SK-N-SH (cell line): ENCODE measurements around the gene PPP1R12B. TPM values are rescaled to one million over a fixed set of nuclear protein-coding genes. Genes with fewer than 3 reads are reported as not detected.

Source experiments
- CTCF ChIA-PET: fragments of 300-600, 350-600 bp; formaldehyde crosslinking; extraction: SDS; loops from one replicate; lab custom pipeline; 2021; lab: Yijun Ruan, JAX
- POLR2A ChIA-PET: fragments of 350-600 bp; sonication (Branson Sonifier 250); formaldehyde crosslinking; extraction: SDS; loops from one replicate; lab custom pipeline; 2020; ENCODE audit warnings: antibody characterized with exemption, inconsistent platforms; lab: Yijun Ruan, JAX
- DNase-seq: peaks from one replicate; pipeline ENCODE4 v3.0.0; 2012
- H2AFZ ChIP-seq: fragments of 200-600 bp; sonication (generic); 2 replicates; pipeline ENCODE4 v1.8.1; 2016; ENCODE audit warnings: antibody characterized with exemption, mild to moderate bottlenecking, low read depth
- H3F3A ChIP-seq: fragments of 200-600 bp; sonication (generic); replicated peaks from 2 replicates; pipeline ENCODE3; 2016; ENCODE audit warnings: antibody characterized with exemption, mild to moderate bottlenecking; ENCODE audit not compliant: insufficient read depth
- H3K27ac ChIP-seq, 2 experiments: fragments of 200-500 bp in 1 of 2; fragments of 200-600 bp in 1 of 2; sonication (Bioruptor generic) in 1 of 2; sonication (generic), shearing (Covaris generic) in 1 of 2; 2 replicates each; pipeline versions ENCODE4 v1.5.1 to v1.6.1; 2014 to 2016; ENCODE audit warnings: low read depth in 2 of 2, inconsistent platforms in 1 of 2, low read length in 1 of 2, mild to moderate bottlenecking in 1 of 2, mixed read lengths in 1 of 2
- H3K27me3 ChIP-seq: fragments of 200-600 bp; sonication (generic), shearing (Covaris generic); 2 replicates; pipeline ENCODE4 v1.6.1; 2016; ENCODE audit warnings: mixed run types; ENCODE audit not compliant: insufficient read depth
- H3K36me3 ChIP-seq, 2 experiments: fragments of 200-500 bp in 1 of 2; fragments of 200-600 bp in 1 of 2; sonication (Bioruptor generic) in 1 of 2; sonication (generic) in 1 of 2; replicated peaks in 1 of 2; 2 replicates each; pipeline versions ENCODE3 to v1.5.1; 2014 to 2016; ENCODE audit warnings: low read length in 1 of 2, mild to moderate bottlenecking in 1 of 2; ENCODE audit not compliant: insufficient read depth in 2 of 2, control insufficient read depth in 1 of 2
- H3K4me1 ChIP-seq, 2 experiments: fragments of 200-500 bp in 1 of 2; fragments of 200-600 bp in 1 of 2; sonication (Bioruptor generic) in 1 of 2; sonication (generic), shearing (Covaris generic) in 1 of 2; 2 replicates each; pipeline versions ENCODE4 v1.5.1 to v1.6.1; 2014 to 2016; ENCODE audit warnings: low read depth in 1 of 2, low read length in 1 of 2, mixed run types in 1 of 2; ENCODE audit not compliant: insufficient read depth in 2 of 2, control insufficient read depth in 1 of 2
- H3K4me2 ChIP-seq: fragments of 200-600 bp; sonication (generic), shearing (Covaris generic); 2 replicates; pipeline ENCODE4 v1.6.1; 2017; ENCODE audit warnings: mixed run types
- H3K4me3 ChIP-seq, 2 experiments: fragments of 200-500 bp in 1 of 2; fragments of 200-600 bp in 1 of 2; sonication (Bioruptor generic) in 1 of 2; sonication (generic), shearing (Covaris generic) in 1 of 2; 2 replicates each; pipeline versions ENCODE4 v1.5.1 to v1.8.1; 2014 to 2016; ENCODE audit warnings: low read depth in 2 of 2, inconsistent platforms in 1 of 2, low read length in 1 of 2, mild to moderate bottlenecking in 1 of 2, mixed read lengths in 1 of 2, moderate library complexity in 1 of 2
- H3K79me2 ChIP-seq: fragments of 200-600 bp; sonication (generic); 2 replicates; pipeline ENCODE4 v1.8.1; 2017; ENCODE audit warnings: mild to moderate bottlenecking; ENCODE audit not compliant: insufficient read depth
- H3K9ac ChIP-seq: fragments of 200-600 bp; sonication (generic); 2 replicates; pipeline ENCODE4 v1.6.1; 2017; ENCODE audit warnings: mixed run types
- H3K9me2 ChIP-seq: fragments of 200-600 bp; sonication (generic); 2 replicates; pipeline ENCODE4 v1.6.1; 2017; ENCODE audit warnings: mixed run types
- H3K9me3 ChIP-seq: fragments of 200-600 bp; sonication (generic); 2 replicates; pipeline ENCODE4 v1.6.1; 2017; ENCODE audit warnings: mixed run types, mild to moderate bottlenecking, moderate library complexity
- H4K20me1 ChIP-seq: fragments of 200-600 bp; sonication (generic); 2 replicates; pipeline ENCODE4 v1.6.1; 2017; ENCODE audit warnings: mild to moderate bottlenecking, mixed run types; ENCODE audit not compliant: insufficient read depth
- CHD2 ChIP-seq: fragments of 150-350 bp; IDR thresholded peaks from 2 replicates; pipeline ENCODE4 v1.6.1; 2018; ENCODE audit warnings: low read length; ENCODE audit not compliant: partially characterized antibody
- ELF1 ChIP-seq: IDR thresholded peaks from 2 replicates; pipeline ENCODE4 v1.4.0; 2012
- EP300 ChIP-seq, 2 experiments: IDR thresholded peaks; 2 replicates each; pipeline versions ENCODE4 v1.4.0 to v1.6.1; 2012; ENCODE audit warnings: borderline replicate concordance in 1 of 2, low read depth in 1 of 2, low read length in 1 of 2
- EZH2phosphoT487 ChIP-seq: fragments of 200-600 bp; sonication (generic); IDR thresholded peaks from 2 replicates; pipeline ENCODE4 v1.6.1; 2017; ENCODE audit warnings: low read depth, mixed run types, mild to moderate bottlenecking, antibody characterized with exemption, moderate library complexity, borderline replicate concordance
- FOSL2 ChIP-seq: IDR thresholded peaks from 2 replicates; pipeline ENCODE4 v1.4.0; 2012; ENCODE audit warnings: low read depth, mild to moderate bottlenecking, moderate library complexity, borderline replicate concordance
- FOXJ3 ChIP-seq: sonication (generic); formaldehyde crosslinking; IDR thresholded peaks from 2 replicates; pipeline ENCODE4 v1.5.1; 2020; ENCODE audit warnings: mild to moderate bottlenecking, missing genetic modification reagents
- GATA2 ChIP-seq: sonication (generic); formaldehyde crosslinking; IDR thresholded peaks from 2 replicates; pipeline ENCODE4 v1.5.0; 2020; ENCODE audit warnings: mild to moderate bottlenecking, missing genetic modification reagents
- JUND ChIP-seq: IDR thresholded peaks from 2 replicates; pipeline ENCODE4 v1.4.0; 2012
- MXI1 ChIP-seq: IDR thresholded peaks from 2 replicates; pipeline ENCODE4 v1.6.1; 2012; ENCODE audit warnings: mild to moderate bottlenecking, low read depth, low read length, improper control_type of control experiment
- NFIC ChIP-seq: IDR thresholded peaks from 2 replicates; pipeline ENCODE4 v1.4.0; 2012; ENCODE audit warnings: borderline replicate concordance
- NRF1 ChIP-seq: IDR thresholded peaks from 2 replicates; pipeline ENCODE4 v1.6.1; 2012; ENCODE audit warnings: low read depth, mild to moderate bottlenecking, low read length
- POLR2AphosphoS5 ChIP-seq: IDR thresholded peaks from 2 replicates; pipeline ENCODE4 v1.6.1; 2012; ENCODE audit warnings: low read depth, low read length
- RXRA ChIP-seq: IDR thresholded peaks from 2 replicates; pipeline ENCODE4 v1.4.0; 2012; ENCODE audit warnings: low read depth, mild to moderate bottlenecking, borderline replicate concordance
- SIN3A ChIP-seq: IDR thresholded peaks from 2 replicates; pipeline ENCODE4 v1.6.1; 2012; ENCODE audit warnings: low read depth, mild to moderate bottlenecking, low read length, moderate library complexity, borderline replicate concordance
- SMC3 ChIP-seq: IDR thresholded peaks from 2 replicates; pipeline ENCODE4 v1.6.1; 2012; ENCODE audit warnings: low read depth, low read length, improper control_type of control experiment
- TCF12 ChIP-seq: IDR thresholded peaks from 2 replicates; pipeline ENCODE4 v1.4.0; 2012
- TEAD4 ChIP-seq: IDR thresholded peaks from 2 replicates; pipeline ENCODE4 v1.4.0; 2012; ENCODE audit warnings: mild to moderate bottlenecking, borderline replicate concordance; ENCODE audit not compliant: insufficient read depth
- USF1 ChIP-seq: IDR thresholded peaks from 2 replicates; pipeline ENCODE4 v1.4.0; 2012; ENCODE audit warnings: low read depth, borderline replicate concordance
- ZBTB33 ChIP-seq: IDR thresholded peaks from 2 replicates; pipeline ENCODE4 v1.4.0; 2012; ENCODE audit warnings: low read depth, borderline replicate concordance
- polyA plus RNA-seq, 3 experiments: library from polyadenylated mRNA; depleted of rRNA; stranded (reverse); fragments of >200 nt; gene quantifications; 2 replicates each; pipeline ENCODE4 v1.2.3, GENCODE V29; 2012
- TF ChIP-seq, protein P1 (sequence below): IDR thresholded peaks from 2 replicates; pipeline ENCODE4; 2012
- TF ChIP-seq, protein P2 (sequence below): fragments of 150-350 bp; IDR thresholded peaks from 2 replicates; pipeline ENCODE4 v1.6.1; 2017; ENCODE audit warnings: antibody characterized with exemption, low read length, low read depth, borderline replicate concordance
- TF ChIP-seq, protein P3 (sequence below): IDR thresholded peaks from 2 replicates; pipeline ENCODE4 v1.4.0; 2012; ENCODE audit warnings: low read depth

Gene PPP1R12B
- polyA plus RNA-seq, 1 of the 3 experiments (the other 2 are of a cell fraction) = 2.8 TPM

DNA sequence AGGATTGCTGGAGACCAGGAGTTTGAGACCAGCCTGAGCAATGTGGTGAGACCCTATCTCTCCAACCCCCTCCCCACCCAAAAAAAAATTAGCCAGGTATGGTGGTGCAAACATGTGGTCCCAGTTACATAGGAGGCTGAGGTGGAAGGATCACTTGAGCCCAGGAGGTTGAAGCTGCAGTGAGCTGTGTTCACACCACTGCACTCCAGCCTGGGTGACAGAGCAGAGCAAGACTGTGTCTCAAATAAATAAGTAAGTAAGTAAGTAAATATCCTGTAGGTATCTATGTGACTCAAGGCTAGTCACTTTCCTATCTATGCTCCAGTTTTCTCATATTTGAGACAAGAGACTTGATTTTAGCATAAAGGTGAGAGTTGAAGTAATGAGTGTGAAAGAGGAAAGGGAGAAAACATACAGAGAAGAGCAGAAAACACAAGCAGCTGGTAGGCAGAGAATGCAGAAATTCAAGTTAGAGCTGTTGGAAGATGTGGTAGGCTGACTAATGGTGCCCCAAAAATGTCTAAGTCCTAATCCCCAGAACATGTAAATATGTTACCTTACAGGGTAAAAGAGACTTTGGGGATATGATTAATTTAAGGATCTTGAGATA, 7.5 kb downstream of the PPP1R12B start (continued):
- no peak for TF ChIP-seq EZH2phosphoT487
- TF ChIP-seq, protein P1, sequence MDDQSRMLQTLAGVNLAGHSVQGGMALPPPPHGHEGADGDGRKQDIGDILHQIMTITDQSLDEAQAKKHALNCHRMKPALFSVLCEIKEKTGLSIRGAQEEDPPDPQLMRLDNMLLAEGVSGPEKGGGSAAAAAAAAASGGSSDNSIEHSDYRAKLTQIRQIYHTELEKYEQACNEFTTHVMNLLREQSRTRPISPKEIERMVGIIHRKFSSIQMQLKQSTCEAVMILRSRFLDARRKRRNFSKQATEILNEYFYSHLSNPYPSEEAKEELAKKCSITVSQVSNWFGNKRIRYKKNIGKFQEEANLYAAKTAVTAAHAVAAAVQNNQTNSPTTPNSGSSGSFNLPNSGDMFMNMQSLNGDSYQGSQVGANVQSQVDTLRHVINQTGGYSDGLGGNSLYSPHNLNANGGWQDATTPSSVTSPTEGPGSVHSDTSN = no peak
- TF ChIP-seq, protein P2, sequence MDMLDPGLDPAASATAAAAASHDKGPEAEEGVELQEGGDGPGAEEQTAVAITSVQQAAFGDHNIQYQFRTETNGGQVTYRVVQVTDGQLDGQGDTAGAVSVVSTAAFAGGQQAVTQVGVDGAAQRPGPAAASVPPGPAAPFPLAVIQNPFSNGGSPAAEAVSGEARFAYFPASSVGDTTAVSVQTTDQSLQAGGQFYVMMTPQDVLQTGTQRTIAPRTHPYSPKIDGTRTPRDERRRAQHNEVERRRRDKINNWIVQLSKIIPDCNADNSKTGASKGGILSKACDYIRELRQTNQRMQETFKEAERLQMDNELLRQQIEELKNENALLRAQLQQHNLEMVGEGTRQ = no peak
- no peak for TF ChIP-seq SMC3
- TF ChIP-seq ELF1 = no peak
- TF ChIP-seq, protein P3, sequence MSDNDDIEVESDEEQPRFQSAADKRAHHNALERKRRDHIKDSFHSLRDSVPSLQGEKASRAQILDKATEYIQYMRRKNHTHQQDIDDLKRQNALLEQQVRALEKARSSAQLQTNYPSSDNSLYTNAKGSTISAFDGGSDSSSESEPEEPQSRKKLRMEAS = no peak
- no peak for TF ChIP-seq FOXJ3
- TF ChIP-seq MXI1 = no peak
- TF ChIP-seq CHD2 = no peak
- no peak for TF ChIP-seq GATA2 (CRISPR knock-in tag)

DNA sequence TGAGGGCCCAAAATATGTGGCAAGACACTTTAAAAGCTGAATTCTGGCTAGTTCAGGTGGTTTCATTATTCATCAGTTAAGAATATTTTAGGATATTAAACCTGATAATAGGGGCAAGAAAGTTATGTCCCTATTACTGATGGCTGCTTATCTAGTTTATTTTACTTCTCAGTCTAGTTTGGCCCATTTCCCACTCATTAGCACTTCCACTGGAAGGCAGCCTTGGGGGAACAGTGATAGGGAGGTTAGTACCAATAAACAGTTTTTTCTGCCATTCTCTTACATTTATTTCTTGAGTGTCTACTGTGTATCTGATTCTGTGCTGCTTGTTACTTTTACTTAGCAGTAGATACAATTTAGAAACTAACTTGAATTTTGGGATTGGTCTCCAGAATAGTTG, 9.0 kb downstream of the PPP1R12B start:
- Histone ChIP-seq H3K9me2 (no peaks in the 10 kb centered on the region), H3K9me3 (no peaks in the 10 kb centered on the region), H2AFZ (no peak overlapping the region), H3K4me2 (no peak overlapping the region), H3K27me3 (no peaks in the 10 kb centered on the region), H3K4me3 (no peak overlapping the region), H3K4me1 (no peaks in the 10 kb centered on the region)
- ChIA-PET CTCF (interaction anchor here (1.5 kb wide), 1 partner anchor 169 kb away, joined by 3 read pairs; no protein-coding TSS in a partner anchor), POLR2A (no interaction called here)
- DNase-seq = no peak
- TF ChIP-seq RXRA = no peak
- no peak for TF ChIP-seq USF1
- no peak for TF ChIP-seq TCF12
- no peak for TF ChIP-seq POLR2AphosphoS5
- no peak for TF ChIP-seq JUND
- no peak for TF ChIP-seq NRF1
- no peak for TF ChIP-seq NFIC
- no peak for TF ChIP-seq ZBTB33
- TF ChIP-seq SMC3 = no peak
- TF ChIP-seq TEAD4 = no peak
- TF ChIP-seq SIN3A = no peak
- no peak for TF ChIP-seq EP300 (IDR thresholded peaks at IDR 0.05; ENCODE audit: borderline replicate concordance in 1 of 2, low read depth in 1 of 2, low read length in 1 of 2)
- no peak for TF ChIP-seq FOSL2
- TF ChIP-seq, all 33 proteins: peak for 0
- H3F3A ChIP-seq = peaks cover 5% of the 10 kb centered on the region
- H3K79me2 ChIP-seq = peaks cover 24% of the 10 kb centered on the region; the same call in 1 of the 2 replicates
- no peak overlapping the region for H3K9ac ChIP-seq
- H3K36me3 ChIP-seq = no peaks in the 10 kb centered on the region
- H4K20me1 ChIP-seq = 0 out of 2 replicates have a peak, but pooled peaks cover 2% of the 10 kb centered on the region
- no peak overlapping the region for H3K27ac ChIP-seq
